ENCODE results near the gene LDLRAP1. TPM values are rescaled to one million over a fixed set of nuclear protein-coding genes. Genes with fewer than 3 reads are reported as not detected.

LDLRAP1 gene
- total and polyA plus RNA-seq, 2 donors (not counting 3 experiments of a cell fraction or from before 2014, with no cell fraction given), result 23.1 to 24.7 TPM

DNA sequence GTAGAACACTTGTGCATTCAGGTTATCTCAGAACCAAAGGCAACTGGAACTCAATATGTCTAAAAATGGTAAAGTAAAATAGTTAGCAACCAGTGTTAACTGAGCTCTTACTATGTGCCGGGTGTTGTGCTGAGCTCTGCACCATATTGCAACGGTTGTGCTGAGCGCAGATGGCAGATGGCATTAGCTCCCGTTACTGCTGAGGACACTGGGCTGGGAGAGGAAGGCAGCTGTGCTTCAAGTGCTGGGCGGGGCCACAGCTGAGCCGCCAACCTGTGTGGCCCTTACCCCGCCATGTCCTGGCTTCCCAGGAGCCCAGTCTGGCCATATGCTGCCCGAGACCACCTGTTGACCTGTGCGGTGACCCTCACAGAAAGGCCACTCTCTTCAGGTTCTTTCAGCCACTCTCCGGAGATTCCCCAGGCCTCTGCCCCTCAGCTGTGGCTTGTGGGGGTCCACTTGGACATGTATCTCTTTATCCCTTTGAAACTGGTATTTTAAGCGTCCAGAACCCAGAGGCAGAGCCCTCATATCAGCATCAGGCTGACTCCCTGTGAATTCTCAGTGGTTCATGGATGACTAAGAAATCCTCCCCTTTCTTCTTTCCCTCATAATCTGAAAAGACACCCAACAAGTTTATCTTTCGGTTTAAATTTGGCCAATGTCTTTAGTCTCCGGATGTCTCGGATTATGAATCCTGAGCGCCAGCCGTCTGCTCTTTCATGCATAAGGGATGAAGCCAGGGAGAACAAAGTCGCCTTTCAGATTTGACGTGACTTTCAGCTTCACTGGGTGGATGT is 26.4 kb downstream of the LDLRAP1 start:
- ChIA-PET POLR2A (no interaction called here), CTCF (interaction anchor here (0.7 to 1.1 kb wide), 2 partner anchors 9 to 11 kb away, joined by 3 to 4 read pairs; no protein-coding TSS in a partner anchor)
- no TSS peak for BruUV-seq (replicated peaks)
- Histone ChIP-seq H3K4me1 (ENCODE audit: control insufficient read depth, extremely low read depth, insufficient read depth, low read length) (peaks cover 6% of the 10 kb centered on the region), H4K20me1 (replicated peaks; ENCODE audit: control insufficient read depth, extremely low read depth, insufficient read depth, low read length) (no peaks in the 10 kb centered on the region), H3K9me3 (replicated peaks; ENCODE audit: control insufficient read depth, insufficient read depth, low read length) (no peaks in the 10 kb centered on the region), H3K27me3 (ENCODE audit: control insufficient read depth in 2 of 2, insufficient read depth in 2 of 2, low read length in 2 of 2) (no peaks in the 10 kb centered on the region), H3K36me3 (ENCODE audit: control insufficient read depth in 2 of 2, extremely low read depth in 1 of 2, insufficient read depth in 2 of 2, low read length in 2 of 2) (no peaks in the 10 kb centered on the region), H3K4me3 (replicated peaks in 1 of 3; ENCODE audit: insufficient read depth in 1 of 3, low read depth in 1 of 3, low read length in 3 of 3) (no peak overlapping the region), H3K9ac (replicated peaks; ENCODE audit: extremely low read depth, insufficient read depth, low read length) (no peak overlapping the region), H3K79me2 (ENCODE audit: control insufficient read depth, insufficient read depth, low read length) (no peaks in the 10 kb centered on the region), H3K4me2 (ENCODE audit: insufficient read depth, low read length) (no peak overlapping the region), H3K27ac (ENCODE audit: insufficient read depth, low read depth, low read length) (no peak overlapping the region), H2AFZ (ENCODE audit: low read depth, low read length) (no peak overlapping the region), H3K9me1 (replicated peaks; ENCODE audit: control insufficient read depth, extremely low read depth, insufficient read depth, low read length) (no peaks in the 10 kb centered on the region)
- DNase-seq (ENCODE audit: low read depth, low spot score), result no peak
- dilution Hi-C loops (cut with MboI; ENCODE audit: extremely low pct_ligation_motif_present, low sequenced_read_pairs), result no loop called here
- TF ChIP-seq, protein P1, sequence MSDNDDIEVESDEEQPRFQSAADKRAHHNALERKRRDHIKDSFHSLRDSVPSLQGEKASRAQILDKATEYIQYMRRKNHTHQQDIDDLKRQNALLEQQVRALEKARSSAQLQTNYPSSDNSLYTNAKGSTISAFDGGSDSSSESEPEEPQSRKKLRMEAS (IDR thresholded peaks at IDR 0.05; ENCODE audit: insufficient read depth, insufficient read length), result no peak
- TF ChIP-seq, protein P2, sequence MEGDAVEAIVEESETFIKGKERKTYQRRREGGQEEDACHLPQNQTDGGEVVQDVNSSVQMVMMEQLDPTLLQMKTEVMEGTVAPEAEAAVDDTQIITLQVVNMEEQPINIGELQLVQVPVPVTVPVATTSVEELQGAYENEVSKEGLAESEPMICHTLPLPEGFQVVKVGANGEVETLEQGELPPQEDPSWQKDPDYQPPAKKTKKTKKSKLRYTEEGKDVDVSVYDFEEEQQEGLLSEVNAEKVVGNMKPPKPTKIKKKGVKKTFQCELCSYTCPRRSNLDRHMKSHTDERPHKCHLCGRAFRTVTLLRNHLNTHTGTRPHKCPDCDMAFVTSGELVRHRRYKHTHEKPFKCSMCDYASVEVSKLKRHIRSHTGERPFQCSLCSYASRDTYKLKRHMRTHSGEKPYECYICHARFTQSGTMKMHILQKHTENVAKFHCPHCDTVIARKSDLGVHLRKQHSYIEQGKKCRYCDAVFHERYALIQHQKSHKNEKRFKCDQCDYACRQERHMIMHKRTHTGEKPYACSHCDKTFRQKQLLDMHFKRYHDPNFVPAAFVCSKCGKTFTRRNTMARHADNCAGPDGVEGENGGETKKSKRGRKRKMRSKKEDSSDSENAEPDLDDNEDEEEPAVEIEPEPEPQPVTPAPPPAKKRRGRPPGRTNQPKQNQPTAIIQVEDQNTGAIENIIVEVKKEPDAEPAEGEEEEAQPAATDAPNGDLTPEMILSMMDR (IDR thresholded peaks at IDR 0.05; ENCODE audit: extremely low read depth in 1 of 2, insufficient read depth in 1 of 2, low read depth in 1 of 2, low read length in 2 of 2), result no peak
- TF ChIP-seq JUN (IDR thresholded peaks at IDR 0.05; ENCODE audit: borderline replicate concordance, insufficient read depth, insufficient read length, low read depth) (no peak), GATA2 (IDR thresholded peaks at IDR 0.05; ENCODE audit: insufficient read depth, insufficient read length, low read depth, low read length) (no peak), MYC (IDR thresholded peaks at IDR 0.05; ENCODE audit: low read depth, low read length) (no peak), EZH2 (IDR thresholded peaks at IDR 0.05; ENCODE audit: borderline replicate concordance, low read depth, low read length, severe bottlenecking) (no peak), POLR2AphosphoS5 (IDR thresholded peaks at IDR 0.05; ENCODE audit: insufficient read depth, low read depth, low read length) (no peak), POLR2A (IDR thresholded peaks at IDR 0.05; ENCODE audit: low read depth, low read length) (no peak)
- intact Hi-C loops (cut with micrococcal nuclease), result no loop called here
- FAIRE-seq, result no peak

Data from endothelial cell of umbilical vein (primary cell).